GM21786 (cell line): ENCODE results near the gene AKNA.

ENCODE experiments used
- ATAC-seq: cut with Tn5 transposase; IDR thresholded peaks from one replicate; pipeline ENCODE4 v1.9.1; 2021; ENCODE audit not compliant: unreplicated experiment

AKNA gene

GRCh38 chr9:114288193-114289091 is 99.3 kb downstream of the AKNA start:
- no peak for ATAC-seq

GRCh38 chr9:114287763-114288192 is 100.0 kb downstream of the AKNA start:
- ATAC-seq: no peak

GRCh38 chr9:114287001-114287762 is 100.6 kb downstream of the AKNA start:
- ATAC-seq: no peak

GRCh38 chr9:114286146-114286679 is 101.6 kb downstream of the AKNA start:
- ATAC-seq: no peak

GRCh38 chr9:114285166-114285867 is 102.5 kb downstream of the AKNA start:
- ATAC-seq: no peak

- no peak for ATAC-seq
These were observed 103.3 kb downstream of the AKNA start for GRCh38 chr9:114284316-114285060.
